Mucosa of descending colon (tissue), 3 donors: ENCODE data around the gene CRMP1. TPM values are rescaled to one million over a fixed set of nuclear protein-coding genes. Genes with fewer than 3 reads are reported as not detected.

Experiments used
- ATAC-seq: fragments of 200-7000 bp; cut with Tn5 transposase; one replicate; pipeline ENCODE4 v1.9.1; 2020; ENCODE audit warnings: mild to moderate bottlenecking, moderate library complexity
- DNase-seq, 3 donors: peaks; one replicate each; pipeline ENCODE4 v3.0.0-alpha.2; 2020
- H3K36me3 ChIP-seq: fragments of 200-600 bp; one replicate; pipeline ENCODE4 v1.8.0; 2021; ENCODE audit warnings: low read depth, mild to moderate bottlenecking
- H3K4me1 ChIP-seq: fragments of 200-600 bp; one replicate; pipeline ENCODE4 v1.8.0; 2021; ENCODE audit warnings: low read depth, mild to moderate bottlenecking
- H3K4me3 ChIP-seq: fragments of 200-600 bp; one replicate; pipeline ENCODE4 v1.8.0; 2021; ENCODE audit warnings: mild to moderate bottlenecking
- H3K9me3 ChIP-seq: fragments of 200-600 bp; one replicate; pipeline ENCODE4 v1.8.0; 2021; ENCODE audit warnings: mild to moderate bottlenecking
- CTCF ChIP-seq: fragments of 200-600 bp; IDR thresholded peaks from one replicate; pipeline ENCODE4 v1.8.0; 2022; ENCODE audit warnings: antibody characterized with exemption, mild to moderate bottlenecking
- intact Hi-C, 2 donors: fragments of 100-400 bp; cut with DNase I in 1 of 2; cut with micrococcal nuclease in 1 of 2; formaldehyde crosslinking; loops; one replicate each; pipeline versions ENCODE4 v1.11.0 to v1.11.1; 2022; cut with DNase I, micrococcal nuclease
- total RNA-seq, 3 donors: library from RNA; stranded (reverse); fragmentation: NEBNext Ultra II Directional in 2 of 3; extraction: Animal tissue kit (Norgen Biotek cat#: 25700) in 2 of 3; gene quantifications; one replicate each; pipeline versions ENCODE4 v1.2.1 to v1.2.4, GENCODE V29; 2021 to 2023
- donor health status: DM: no; HTN: no; CAD: no; lungs with moderate emphysema.
- donor health status: DM: no; HTN: no; CAD: no.
- donor health status: DM: no; HTN: yes; CAD: no.

CRMP1 gene
- total RNA-seq, 3 donors from 2014 or later: 0.58 to 4.4 (median 1.0) TPM

DNA sequence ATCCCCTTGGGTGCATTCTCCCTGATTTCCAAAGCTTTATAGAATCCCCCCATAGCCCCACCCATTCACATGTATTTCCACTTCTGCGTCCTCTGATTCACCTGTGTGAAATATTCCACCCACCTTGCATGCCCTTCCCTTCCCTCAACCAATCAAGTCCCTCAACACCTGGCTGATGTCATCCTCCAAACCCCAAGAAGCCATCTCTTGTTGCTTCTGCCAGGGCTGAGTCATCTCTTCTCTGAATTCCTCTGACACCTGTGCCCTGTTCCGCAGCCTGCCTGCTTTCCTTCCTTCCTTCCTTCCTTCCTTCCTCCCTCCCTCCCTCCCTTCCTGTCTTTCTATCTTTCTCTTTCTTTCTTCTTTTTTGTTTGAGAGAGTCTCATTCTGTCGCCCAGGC is 9.9 kb downstream of the CRMP1 start:
- no peak for TF ChIP-seq CTCF
- intact Hi-C loops: no loop called here
- Histone ChIP-seq H3K4me1 (peaks cover 9% of the 10 kb centered on the region), H3K36me3 (no peaks in the 10 kb centered on the region), H3K4me3 (no peak overlapping the region), H3K9me3 (no peaks in the 10 kb centered on the region)
- ATAC-seq (no peak), DNase-seq (no peak)

DNA sequence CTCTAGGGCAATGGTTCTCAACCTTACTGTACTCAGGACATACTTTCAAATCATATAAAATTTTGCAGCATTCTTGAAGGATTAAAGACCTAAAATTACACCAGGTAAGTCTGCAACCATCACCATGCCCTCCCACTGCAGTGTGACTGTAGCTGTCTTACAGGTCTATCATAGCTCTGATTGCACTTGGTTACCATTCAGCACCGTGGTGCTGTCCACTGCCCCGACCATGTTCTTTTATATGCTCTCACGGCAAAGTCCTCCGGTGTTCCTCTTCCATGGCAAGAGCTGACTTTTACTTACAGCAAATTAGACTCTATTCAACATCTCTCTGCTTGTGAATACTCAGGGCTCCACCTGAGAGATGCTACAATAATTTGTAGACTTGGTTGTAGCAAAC is 11.5 kb downstream of the CRMP1 start:
- Histone ChIP-seq H3K36me3 (no peaks in the 10 kb centered on the region), H3K9me3 (no peaks in the 10 kb centered on the region), H3K4me1 (no peaks in the 10 kb centered on the region), H3K4me3 (no peak overlapping the region)
- TF ChIP-seq CTCF: no peak
- ATAC-seq: no peak
- DNase-seq: no peak
- intact Hi-C loops: no loop called here

DNA sequence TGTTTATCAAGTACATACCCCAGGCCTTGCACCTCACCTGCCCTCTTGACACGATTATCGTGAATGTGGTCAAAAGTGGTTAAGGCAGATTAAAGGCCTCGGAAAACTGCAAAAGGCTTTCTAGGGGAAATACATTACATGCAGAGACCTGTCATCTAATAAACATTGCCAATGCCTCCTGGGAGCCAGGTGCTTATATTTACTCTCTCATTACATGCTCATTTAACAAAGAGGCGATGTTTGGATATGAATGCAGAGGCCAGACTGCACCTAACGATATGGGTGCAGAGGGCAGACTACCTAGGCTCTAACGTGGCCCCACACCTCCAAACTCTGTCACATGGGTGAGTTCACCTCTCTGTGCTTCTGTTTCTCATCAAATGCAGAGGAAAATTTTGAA is 14.5 kb downstream of the CRMP1 start:
- Histone ChIP-seq H3K4me1 (no peaks in the 10 kb centered on the region), H3K36me3 (no peaks in the 10 kb centered on the region), H3K9me3 (no peaks in the 10 kb centered on the region), H3K4me3 (no peak overlapping the region)
- intact Hi-C loops: no loop called here
- no peak for ATAC-seq
- no peak for DNase-seq
- no peak for TF ChIP-seq CTCF

DNA sequence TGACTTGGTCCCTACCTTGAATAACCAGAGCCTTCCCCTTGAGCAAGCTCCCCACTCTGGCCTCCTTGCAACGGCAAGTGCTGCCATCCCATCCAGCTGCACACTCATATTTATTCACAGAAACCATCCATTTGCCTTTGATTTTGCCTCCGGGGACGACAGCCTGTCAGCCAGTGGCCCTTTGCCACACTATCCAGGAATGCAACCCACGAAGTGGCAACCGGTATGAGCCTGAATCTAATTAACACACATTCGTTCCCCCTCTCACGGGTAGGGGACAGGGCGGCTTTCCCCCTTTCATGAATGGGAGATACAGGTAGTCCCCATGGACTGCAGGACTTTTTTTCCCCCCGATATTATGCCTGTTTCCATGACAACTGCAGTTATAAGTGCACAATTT is 15.5 kb downstream of the CRMP1 start:
- no peaks in the 10 kb centered on the region for H3K36me3 ChIP-seq
- H3K4me3 ChIP-seq: no peak overlapping the region
- ATAC-seq (no peak), DNase-seq (no peak)
- no peaks in the 10 kb centered on the region for H3K4me1 ChIP-seq
- no peaks in the 10 kb centered on the region for H3K9me3 ChIP-seq
- no peak for TF ChIP-seq CTCF
- intact Hi-C loops: no loop called here

DNA sequence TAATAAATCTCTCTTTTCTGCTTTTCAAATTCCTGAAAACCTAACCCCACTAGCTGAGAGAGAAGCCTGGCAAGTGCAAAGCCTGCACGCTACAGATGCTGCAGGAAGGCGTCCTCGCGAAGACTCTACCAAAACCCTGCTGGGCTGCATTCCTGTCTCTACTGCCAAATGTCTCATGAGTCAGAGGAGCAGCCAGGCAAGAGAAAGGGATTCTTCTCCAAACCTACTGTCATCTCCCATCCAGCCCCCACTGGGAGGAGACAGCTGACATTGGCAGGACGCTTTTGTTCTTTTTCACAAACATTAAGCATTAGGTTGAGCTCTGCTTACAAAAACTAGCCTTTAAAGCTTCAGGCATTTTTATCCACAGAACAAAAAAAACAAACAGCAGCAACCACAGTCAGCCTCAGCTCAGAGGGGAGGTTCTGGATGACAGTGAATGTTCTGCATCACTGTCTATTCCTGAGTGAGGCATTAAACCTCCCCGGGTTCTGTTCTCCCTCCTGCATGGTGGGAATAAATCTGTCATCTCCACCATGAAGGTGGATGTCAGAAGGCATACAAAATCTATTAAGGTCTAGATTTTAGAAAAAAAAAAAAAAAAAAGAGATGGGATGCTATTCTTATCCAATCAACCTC is 18.0 kb downstream of the CRMP1 start:
- intact Hi-C loops: no loop called here
- Histone ChIP-seq H3K36me3 (no peaks in the 10 kb centered on the region), H3K4me1 (no peaks in the 10 kb centered on the region), H3K4me3 (no peak overlapping the region), H3K9me3 (no peaks in the 10 kb centered on the region)
- DNase-seq (peak in 1 of 3 donors; percentile 19), ATAC-seq (peak; percentile 40)
- no peak for TF ChIP-seq CTCF

- Histone ChIP-seq H3K36me3 (no peaks in the 10 kb centered on the region), H3K9me3 (no peaks in the 10 kb centered on the region), H3K4me1 (no peaks in the 10 kb centered on the region), H3K4me3 (no peak overlapping the region)
- no peak for TF ChIP-seq CTCF
- DNase-seq: no peak
- no peak for ATAC-seq
- intact Hi-C loops: no loop called here
These were observed 22.2 kb downstream of the CRMP1 start for GRCh38 chr4:5870701-5871100.
